Hepatocyte (in vitro differentiated cells): ENCODE measurements around the gene KIF20B. TPM values are rescaled to one million over a fixed set of nuclear protein-coding genes. Genes with fewer than 3 reads are reported as not detected.
A peak's percentile ranks its signal among the peaks of the same experiment; 100 is the strongest.
"Not testable (repeated sequence)": the region's sequence is repeated elsewhere in the genome, so short reads cannot be mapped to it uniquely, and the experiment has no call there.

Experiments used
- DNase-seq: peaks from one replicate; pipeline ENCODE4 v3.0.0-alpha.2; 2016; ENCODE audit warnings: low spot score
- H2AFZ ChIP-seq: fragments of 200-600 bp; sonication (generic); 2 replicates; pipeline ENCODE4 v1.6.0; 2016; ENCODE audit warnings: antibody characterized with exemption, mild to moderate bottlenecking
- H3K27ac ChIP-seq: fragments of 200-600 bp; sonication (generic); 2 replicates; pipeline ENCODE4 v1.5.1; 2016; ENCODE audit warnings: mild to moderate bottlenecking
- H3K27me3 ChIP-seq: fragments of 200-600 bp; sonication (generic); 2 replicates; pipeline ENCODE4 v1.6.1; 2016
- H3K36me3 ChIP-seq: fragments of 200-600 bp; sonication (generic); replicated peaks from 2 replicates; pipeline ENCODE4 v1.5.1; 2016; ENCODE audit warnings: low read depth; ENCODE audit not compliant: insufficient read depth
- H3K4me1 ChIP-seq: fragments of 200-600 bp; sonication (generic); 2 replicates; pipeline ENCODE4 v1.5.1; 2016; ENCODE audit warnings: mild to moderate bottlenecking, moderate library complexity; ENCODE audit not compliant: insufficient read depth
- H3K4me2 ChIP-seq: fragments of 200-600 bp; sonication (generic); 2 replicates; pipeline ENCODE4 v1.6.0; 2016
- H3K4me3 ChIP-seq: fragments of 200-600 bp; sonication (generic); 2 replicates; pipeline ENCODE4 v1.5.1; 2016; ENCODE audit warnings: mild to moderate bottlenecking
- H3K79me2 ChIP-seq: fragments of 200-600 bp; sonication (generic); 2 replicates; pipeline ENCODE4 v1.6.0; 2017; ENCODE audit warnings: mild to moderate bottlenecking
- H3K9me2 ChIP-seq: fragments of 200-600 bp; sonication (generic); replicated peaks from 2 replicates; pipeline ENCODE4 v1.6.0; 2017; ENCODE audit warnings: mild to moderate bottlenecking; ENCODE audit not compliant: insufficient read depth
- H3K9me3 ChIP-seq: fragments of 200-600 bp; sonication (generic); 2 replicates; pipeline ENCODE4 v1.5.1; 2016; ENCODE audit warnings: low read depth, mild to moderate bottlenecking
- H4K20me1 ChIP-seq: fragments of 200-600 bp; sonication (generic); 2 replicates; pipeline ENCODE4 v1.6.0; 2016; ENCODE audit warnings: mild to moderate bottlenecking; ENCODE audit not compliant: insufficient read depth, poor library complexity, severe bottlenecking
- EZH2 ChIP-seq: fragments of 200-600 bp; sonication (generic); IDR thresholded peaks from 2 replicates; pipeline ENCODE4 v1.6.1; 2016; ENCODE audit warnings: antibody characterized with exemption, mild to moderate bottlenecking, borderline replicate concordance
- EZH2phosphoT487 ChIP-seq: fragments of 200-600 bp; sonication (generic); IDR thresholded peaks from one replicate; pipeline ENCODE4 v1.6.1; 2018; ENCODE audit warnings: antibody characterized with exemption, mild to moderate bottlenecking, low read depth, moderate library complexity; ENCODE audit not compliant: unreplicated experiment, severe bottlenecking
- WGBS: methylation state at CpG from one replicate; pipeline ENCODE4 v1.1.6; 2016; ENCODE audit warnings: low lambda C conversion rate; ENCODE audit errors: missing lambda C conversion rate; 5-methylcytosine and 5-hydroxymethylcytosine counted together
- polyA plus RNA-seq: library from polyadenylated mRNA; unstranded; fragments of >200 nt; fragmentation: Nextera tagmentation; extraction: Ambion mirVana; gene quantifications from 2 replicates; pipeline ENCODE4 v1.2.1, GENCODE V29; 2016
- total RNA-seq: library from RNA; depleted of rRNA; stranded (reverse); fragments of >200 nt; gene quantifications from 2 replicates; pipeline ENCODE4 v1.2.3, GENCODE V29; 2014
- TF ChIP-seq, protein P1 (sequence below): fragments of 200-600 bp; sonication (generic); IDR thresholded peaks from 2 replicates; pipeline ENCODE4 v1.5.1; 2016; ENCODE audit warnings: antibody characterized with exemption, mild to moderate bottlenecking; ENCODE audit not compliant: poor library complexity

Gene KIF20B
- total and polyA plus RNA-seq, 2 experiments from 2014 or later = 4.6 to 6.9 TPM

DNA sequence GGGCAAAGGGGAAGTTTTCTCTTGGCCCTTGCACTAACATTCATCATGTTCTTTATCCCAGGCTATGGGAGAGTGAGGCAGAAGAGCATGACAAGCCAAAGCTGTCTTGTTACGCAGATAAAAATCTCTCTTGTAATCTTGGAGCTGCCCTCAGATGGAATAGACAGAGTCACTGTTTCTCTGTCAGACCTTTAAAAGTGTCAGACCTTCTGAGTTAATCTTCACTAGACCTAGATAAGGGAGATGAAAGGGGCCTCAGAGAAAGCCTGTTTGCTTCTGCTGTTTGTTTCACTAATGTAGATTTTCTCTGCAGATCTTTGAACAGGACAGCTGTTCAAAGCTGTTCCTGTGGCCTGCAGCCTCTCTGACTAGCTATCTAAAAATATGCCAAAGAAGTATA lies 112.9 kb downstream of the KIF20B start:
- H3K27ac ChIP-seq = no peak overlapping the region
- WGBS = 17% methylated on average over 1 of the region's 1 CpG
- H3K9me3 ChIP-seq = no peaks in the 10 kb centered on the region
- TF ChIP-seq EZH2 = no peak
- TF ChIP-seq EZH2phosphoT487 = no peak
- TF ChIP-seq, protein P1, sequence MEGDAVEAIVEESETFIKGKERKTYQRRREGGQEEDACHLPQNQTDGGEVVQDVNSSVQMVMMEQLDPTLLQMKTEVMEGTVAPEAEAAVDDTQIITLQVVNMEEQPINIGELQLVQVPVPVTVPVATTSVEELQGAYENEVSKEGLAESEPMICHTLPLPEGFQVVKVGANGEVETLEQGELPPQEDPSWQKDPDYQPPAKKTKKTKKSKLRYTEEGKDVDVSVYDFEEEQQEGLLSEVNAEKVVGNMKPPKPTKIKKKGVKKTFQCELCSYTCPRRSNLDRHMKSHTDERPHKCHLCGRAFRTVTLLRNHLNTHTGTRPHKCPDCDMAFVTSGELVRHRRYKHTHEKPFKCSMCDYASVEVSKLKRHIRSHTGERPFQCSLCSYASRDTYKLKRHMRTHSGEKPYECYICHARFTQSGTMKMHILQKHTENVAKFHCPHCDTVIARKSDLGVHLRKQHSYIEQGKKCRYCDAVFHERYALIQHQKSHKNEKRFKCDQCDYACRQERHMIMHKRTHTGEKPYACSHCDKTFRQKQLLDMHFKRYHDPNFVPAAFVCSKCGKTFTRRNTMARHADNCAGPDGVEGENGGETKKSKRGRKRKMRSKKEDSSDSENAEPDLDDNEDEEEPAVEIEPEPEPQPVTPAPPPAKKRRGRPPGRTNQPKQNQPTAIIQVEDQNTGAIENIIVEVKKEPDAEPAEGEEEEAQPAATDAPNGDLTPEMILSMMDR = no peak
- no peaks in the 10 kb centered on the region for H4K20me1 ChIP-seq
- peaks cover 11% of the 10 kb centered on the region for H3K4me1 ChIP-seq
- no peaks in the 10 kb centered on the region for H3K27me3 ChIP-seq
- peak overlapping the region; percentile 17 for H3K4me2 ChIP-seq
- no peak overlapping the region for H3K4me3 ChIP-seq
- H3K79me2 ChIP-seq = no peaks in the 10 kb centered on the region
- H2AFZ ChIP-seq = no peak overlapping the region
- no peaks in the 10 kb centered on the region for H3K36me3 ChIP-seq
- no peaks in the 10 kb centered on the region for H3K9me2 ChIP-seq
- DNase-seq = peak; percentile 16

DNA sequence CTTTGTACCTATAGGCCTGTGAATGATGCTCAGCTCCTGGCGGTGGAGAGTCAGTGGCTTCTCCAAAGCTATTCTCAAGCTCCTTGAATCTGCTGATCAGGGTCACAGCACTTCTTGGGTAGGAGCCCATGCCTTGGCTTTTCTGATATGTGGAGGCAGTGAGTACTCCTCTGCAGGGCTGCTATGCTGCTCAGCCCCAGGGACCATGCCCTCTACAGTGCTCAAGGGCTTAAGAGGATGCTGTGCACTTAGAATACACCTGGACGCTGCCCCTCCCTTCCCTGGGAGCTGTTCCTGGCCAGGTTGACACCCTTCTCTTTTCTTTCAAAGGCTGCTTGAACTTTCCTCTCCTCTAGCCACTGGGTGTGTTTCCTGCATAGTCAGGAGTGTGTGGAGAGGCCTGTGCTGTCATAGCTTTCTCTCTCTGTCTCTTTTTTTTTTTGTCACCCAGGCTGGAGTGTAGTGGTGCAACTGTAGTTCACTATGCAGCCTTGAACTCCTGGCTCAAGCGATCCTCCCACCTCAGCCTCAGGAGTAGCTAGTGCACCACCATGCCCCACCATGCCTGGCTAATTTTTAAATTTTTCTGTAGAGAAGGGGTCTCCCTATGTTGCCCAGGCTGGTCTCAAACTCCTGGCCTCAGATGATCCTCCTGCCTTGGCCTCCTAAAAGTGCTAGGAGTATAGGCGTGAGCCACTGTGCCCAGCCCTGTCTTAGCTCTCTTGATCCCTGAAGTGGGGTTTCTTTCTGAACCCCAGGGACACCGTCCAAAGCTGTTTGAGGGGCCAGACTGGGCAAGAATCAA lies 113.9 kb downstream of the KIF20B start:
- Histone ChIP-seq H3K4me3 (no peak overlapping the region), H3K9me2 (no peaks in the 10 kb centered on the region), H3K27me3 (no peaks in the 10 kb centered on the region), H3K4me2 (peak overlapping the region; percentile 17), H3K9me3 (no peaks in the 10 kb centered on the region), H4K20me1 (no peaks in the 10 kb centered on the region), H3K36me3 (no peaks in the 10 kb centered on the region), H3K27ac (no peak overlapping the region), H2AFZ (no peak overlapping the region), H3K4me1 (peaks cover 11% of the 10 kb centered on the region), H3K79me2 (no peaks in the 10 kb centered on the region)
- TF ChIP-seq, protein P1 = no peak
- no peak for TF ChIP-seq EZH2phosphoT487
- TF ChIP-seq EZH2 = no peak
- DNase-seq = no peak
- WGBS = 88% methylated on average over 5 of the region's 5 CpGs

DNA sequence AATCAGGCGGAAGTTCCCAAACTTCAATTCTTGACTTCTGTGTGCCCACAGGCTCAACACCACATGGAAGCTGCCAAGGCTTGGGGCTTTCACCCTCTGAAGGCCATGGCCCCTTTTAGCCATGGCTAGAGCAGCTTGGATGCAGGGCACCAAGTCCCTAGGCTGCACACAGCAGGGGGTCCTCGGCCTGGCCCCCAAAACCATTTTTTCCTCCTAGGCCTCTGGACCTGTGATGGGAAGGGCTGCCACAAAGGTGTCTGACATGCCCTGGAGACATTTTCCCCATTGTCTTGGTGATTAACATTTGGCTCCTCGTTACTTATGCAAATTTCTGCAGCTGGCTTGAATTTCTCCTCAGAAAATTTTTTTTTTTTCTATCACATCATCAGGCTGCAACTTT lies 117.6 kb downstream of the KIF20B start:
- not testable (repeated sequence) for H3K9me3 ChIP-seq, H3K36me3 ChIP-seq, H3K79me2 ChIP-seq, H3K27ac ChIP-seq, H3K4me3 ChIP-seq, H2AFZ ChIP-seq, H4K20me1 ChIP-seq, DNase-seq, H3K4me2 ChIP-seq, H3K9me2 ChIP-seq, H3K27me3 ChIP-seq
- peaks cover 11% of the 10 kb centered on the region for H3K4me1 ChIP-seq
- 92% methylated on average over 3 of the region's 3 CpGs for WGBS

Other genes with a start within 250 kb of the KIF20B start
- gene SLC16A12, start 166.0 kb upstream of the KIF20B start, total RNA-seq = 5.7 and 7.7 TPM in 2 replicates
- gene SLC16A12, start 166.0 kb upstream of the KIF20B start, polyA plus RNA-seq = 2.4 and 5.9 TPM in 2 replicates
- 51.0 and 55.5 TPM in 2 replicates for gene PANK1, start 56.3 kb upstream of the KIF20B start, total RNA-seq
- gene PANK1, start 56.3 kb upstream of the KIF20B start, polyA plus RNA-seq = 21.6 and 22.2 TPM in 2 replicates